ENCODE results near the gene FHIP1B.
A peak's percentile ranks its signal among the peaks of the same experiment; 100 is the strongest.
"Not testable (repeated sequence)": the region's sequence is repeated elsewhere in the genome, so short reads cannot be mapped to it uniquely, and the experiment has no call there.

Gene FHIP1B

GRCh38 chr11:6234387-6235107 lies at the start of gene FHIP1B:
Gene FHIP1B, minus strand, starts transcription at chr11:6234636. Its CDS starts 10,120 bp downstream, at chr11:6224516.
- peak; percentile 100 for DNase-seq

- no peak for DNase-seq
Observed at GRCh38 chr11:6283453-6284023, 49.1 kb upstream of the FHIP1B start.

GRCh38 chr11:6280809-6281208 lies 46.4 kb upstream of the FHIP1B start:
- not testable (repeated sequence) for DNase-seq

GRCh38 chr11:6273188-6273587 lies 38.8 kb upstream of the FHIP1B start:
- DNase-seq: no peak

GRCh38 chr11:6271598-6271997 lies 37.2 kb upstream of the FHIP1B start:
- no peak for DNase-seq

- no peak for DNase-seq
Observed at GRCh38 chr11:6270584-6271246, 36.3 kb upstream of the FHIP1B start.

GRCh38 chr11:6269994-6270393 lies 35.6 kb upstream of the FHIP1B start:
- DNase-seq: no peak

- DNase-seq: no peak
Observed at GRCh38 chr11:6268820-6269219, 34.4 kb upstream of the FHIP1B start.

GRCh38 chr11:6263662-6264061 lies 29.2 kb upstream of the FHIP1B start:
- no peak for DNase-seq

- DNase-seq: no peak
Observed at GRCh38 chr11:6260207-6260726, 25.8 kb upstream of the FHIP1B start.

GRCh38 chr11:6258571-6259081 lies 24.2 kb upstream of the FHIP1B start:
- no peak for DNase-seq

GRCh38 chr11:6258141-6258540 lies 23.7 kb upstream of the FHIP1B start:
- DNase-seq: no peak

- no peak for DNase-seq
Observed at GRCh38 chr11:6253197-6253596, 18.8 kb upstream of the FHIP1B start.

GRCh38 chr11:6251990-6252473 lies 17.6 kb upstream of the FHIP1B start:
- DNase-seq: no peak

- peak; percentile 55 for DNase-seq
Observed at GRCh38 chr11:6251120-6251733, 16.8 kb upstream of the FHIP1B start.

- no peak for DNase-seq
Observed at GRCh38 chr11:6249770-6250555, 15.5 kb upstream of the FHIP1B start.

- not testable (repeated sequence) for DNase-seq
Observed at GRCh38 chr11:6248897-6249296, 14.5 kb upstream of the FHIP1B start.

- no peak for DNase-seq
Observed at GRCh38 chr11:6248248-6248647, 13.8 kb upstream of the FHIP1B start.

GRCh38 chr11:6245536-6245935 lies 11.1 kb upstream of the FHIP1B start:
- no peak for DNase-seq

- DNase-seq: no peak
Observed at GRCh38 chr11:6241316-6241715, 6.9 kb upstream of the FHIP1B start.

- DNase-seq: no peak
Observed at GRCh38 chr11:6240781-6241180, 6.3 kb upstream of the FHIP1B start.

- no peak for DNase-seq
Observed at GRCh38 chr11:6240139-6240538, 5.7 kb upstream of the FHIP1B start.
